Stomach (tissue), 9 donors: ENCODE results near the gene ADD1. TPM values are rescaled to one million over a fixed set of nuclear protein-coding genes. Genes with fewer than 3 reads are reported as not detected.

ENCODE experiments used
- DNase-seq, 2 donors: peaks; one replicate each; pipeline versions ENCODE4 v3.0.0 to v3.0.0-alpha.2; 2013 to 2019
- H3K27ac ChIP-seq, 5 donors: fragments of 200-600 bp in 4 of 5; sonication (generic) in 4 of 5; one replicate each; pipeline ENCODE4 v1.5.1; 2013 to 2019; ENCODE audit warnings: mild to moderate bottlenecking in 1 of 5, moderate library complexity in 1 of 5
- H3K27me3 ChIP-seq, 3 donors: fragments of 200-600 bp; sonication (generic); one replicate each; pipeline ENCODE4 v1.5.1; 2017 to 2019; ENCODE audit warnings: mixed run types in 1 of 3
- H3K36me3 ChIP-seq, 4 donors: fragments of 200-600 bp; sonication (generic); 1 replicate in 3 of 4; 2 replicates in 1 of 4; pipeline ENCODE4 v1.5.1; 2016 to 2019
- H3K4me1 ChIP-seq, 4 donors: fragments of 200-600 bp; sonication (generic); one replicate each; pipeline ENCODE4 v1.5.1; 2016 to 2019
- H3K4me3 ChIP-seq, 4 donors: fragments of 200-600 bp; sonication (generic) in 3 of 4; one replicate each; pipeline ENCODE4 v1.5.1; 2016 to 2019; ENCODE audit warnings: mild to moderate bottlenecking in 1 of 4
- H3K9me3 ChIP-seq, 4 donors: fragments of 200-600 bp; sonication (generic); one replicate each; pipeline ENCODE4 v1.5.1; 2016 to 2019
- CTCF ChIP-seq, 7 experiments: fragments of 450-650 bp in 4 of 7; fragments of 200-600 bp in 3 of 7; sonication (generic) in 3 of 7; IDR thresholded peaks; one replicate each; pipeline ENCODE4 v1.5.1; 2016 to 2019; ENCODE audit warnings: antibody characterized with exemption in 7 of 7, control low read depth in 2 of 7, mild to moderate bottlenecking in 1 of 7
- EP300 ChIP-seq: sonication (generic); formaldehyde crosslinking; IDR thresholded peaks from one replicate; pipeline ENCODE4 v1.6.1; 2017; ENCODE audit warnings: antibody characterized with exemption
- POLR2A ChIP-seq, 4 donors: fragments of 450-650 bp; IDR thresholded peaks; one replicate each; pipeline ENCODE4 v1.6.1; 2016; ENCODE audit warnings: antibody characterized with exemption in 4 of 4, control low read depth in 2 of 4, mild to moderate bottlenecking in 1 of 4, moderate library complexity in 1 of 4
- POLR2AphosphoS5 ChIP-seq, 3 donors: sonication (generic); formaldehyde crosslinking; IDR thresholded peaks; one replicate each; pipeline ENCODE4 v1.6.1; 2016; ENCODE audit warnings: antibody characterized with exemption in 3 of 3
- WGBS, 5 donors: extraction: QIAGEN DNeasy Blood & Tissue Kit in 3 of 5; methylation state at CpG; one replicate each; pipeline versions ENCODE4 v1.1.5 to v1.1.7; 2013 to 2018; 5-methylcytosine and 5-hydroxymethylcytosine counted together
- intact Hi-C: fragments of 100-400 bp; cut with DNase I; formaldehyde crosslinking; loops from one replicate; pipeline ENCODE4 v1.15.1; 2023; ENCODE audit warnings: low total_unique reads
- polyA plus RNA-seq, 3 donors: library from polyadenylated mRNA; stranded (reverse); fragments of 200-250 nt; gene quantifications; one replicate each; pipeline ENCODE4 v1.2.3, GENCODE V29; 2013
- total RNA-seq, 5 donors: library from RNA; depleted of rRNA; stranded (reverse); fragments of >200 nt; gene quantifications; one replicate each; pipeline versions ENCODE4 v1.1.0 to v1.2.3, GENCODE V29; 2014 to 2016
- donor health status: healthy with polysubstance abuse.
- donor health status: Bipolar disorder and iron deficiency.
- donor health status: healthy.

Gene ADD1
- total and polyA plus RNA-seq, 8 donors: 103 to 1,174 (median 207) TPM

- 74 to 85% (median 80%) methylated on average over 8 to 13 of the region's 13 CpGs for WGBS, 5 donors
- Histone ChIP-seq H3K27me3 (no peaks in the 10 kb centered on the region), H3K4me3 (no peak overlapping the region), H3K27ac (no peak overlapping the region), H3K9me3 (no peaks in the 10 kb centered on the region), H3K36me3 (peaks cover 54 to 100% (median 99%) of the 10 kb centered on the region in 4 donors), H3K4me1 (peaks cover 0 to 7% (median 0%) of the 10 kb centered on the region in 4 donors)
- no peak for DNase-seq
- TF ChIP-seq POLR2AphosphoS5 (IDR thresholded peaks at IDR 0.05): no peak
- TF ChIP-seq EP300: no peak
- TF ChIP-seq POLR2A (IDR thresholded peaks at IDR 0.05): no peak
- TF ChIP-seq CTCF (IDR thresholded peaks at IDR 0.05): no peak
- intact Hi-C loops: no loop called here
Measured at GRCh38 chr4:2825740-2826139, 17.9 kb upstream of the ADD1 start.

- Histone ChIP-seq H3K4me3 (no peak overlapping the region), H3K4me1 (peaks cover 0 to 7% (median 0%) of the 10 kb centered on the region in 4 donors), H3K9me3 (no peaks in the 10 kb centered on the region), H3K27me3 (no peaks in the 10 kb centered on the region), H3K36me3 (peaks cover 62 to 100% (median 99%) of the 10 kb centered on the region in 4 donors), H3K27ac (no peak overlapping the region)
- 91 to 95% (median 93%) methylated on average over 24 to 31 of the region's 31 CpGs for WGBS, 5 donors
- TF ChIP-seq POLR2A (IDR thresholded peaks at IDR 0.05): no peak
- no peak for TF ChIP-seq EP300
- no peak for TF ChIP-seq CTCF (IDR thresholded peaks at IDR 0.05)
- TF ChIP-seq POLR2AphosphoS5 (IDR thresholded peaks at IDR 0.05): no peak
- DNase-seq: no peak
- intact Hi-C loops: no loop called here
Measured at GRCh38 chr4:2827071-2827873, 16.4 kb upstream of the ADD1 start.

GRCh38 chr4:2827874-2828751 is 15.5 kb upstream of the ADD1 start:
- Histone ChIP-seq H3K27me3 (no peaks in the 10 kb centered on the region), H3K4me3 (no peak overlapping the region), H3K9me3 (no peaks in the 10 kb centered on the region), H3K4me1 (peaks cover 0 to 5% (median 0%) of the 10 kb centered on the region in 4 donors), H3K27ac (no peak overlapping the region), H3K36me3 (peaks cover 62 to 100% (median 99%) of the 10 kb centered on the region in 4 donors)
- DNase-seq: no peak
- intact Hi-C loops: no loop called here
- no peak for TF ChIP-seq CTCF (IDR thresholded peaks at IDR 0.05)
- TF ChIP-seq EP300: no peak
- TF ChIP-seq POLR2A (IDR thresholded peaks at IDR 0.05): no peak
- no peak for TF ChIP-seq POLR2AphosphoS5 (IDR thresholded peaks at IDR 0.05)
- 83 to 89% (median 88%) methylated on average over 22 to 24 of the region's 24 CpGs for WGBS, 5 donors

GRCh38 chr4:2828758-2829181 is 14.9 kb upstream of the ADD1 start:
- Histone ChIP-seq H3K27me3 (no peaks in the 10 kb centered on the region), H3K9me3 (no peaks in the 10 kb centered on the region), H3K27ac (no peak overlapping the region), H3K4me1 (no peaks in the 10 kb centered on the region), H3K4me3 (no peak overlapping the region), H3K36me3 (peaks cover 62 to 100% (median 99%) of the 10 kb centered on the region in 4 donors)
- intact Hi-C loops: no loop called here
- WGBS, 5 donors: 88 to 95% (median 90%) methylated on average over 17 of the region's 17 CpGs
- TF ChIP-seq POLR2AphosphoS5 (IDR thresholded peaks at IDR 0.05) (no peak), CTCF (IDR thresholded peaks at IDR 0.05) (no peak), EP300 (no peak), POLR2A (IDR thresholded peaks at IDR 0.05) (no peak)
- DNase-seq: no peak
